ENCODE results near the gene JAG1.

DNA sequence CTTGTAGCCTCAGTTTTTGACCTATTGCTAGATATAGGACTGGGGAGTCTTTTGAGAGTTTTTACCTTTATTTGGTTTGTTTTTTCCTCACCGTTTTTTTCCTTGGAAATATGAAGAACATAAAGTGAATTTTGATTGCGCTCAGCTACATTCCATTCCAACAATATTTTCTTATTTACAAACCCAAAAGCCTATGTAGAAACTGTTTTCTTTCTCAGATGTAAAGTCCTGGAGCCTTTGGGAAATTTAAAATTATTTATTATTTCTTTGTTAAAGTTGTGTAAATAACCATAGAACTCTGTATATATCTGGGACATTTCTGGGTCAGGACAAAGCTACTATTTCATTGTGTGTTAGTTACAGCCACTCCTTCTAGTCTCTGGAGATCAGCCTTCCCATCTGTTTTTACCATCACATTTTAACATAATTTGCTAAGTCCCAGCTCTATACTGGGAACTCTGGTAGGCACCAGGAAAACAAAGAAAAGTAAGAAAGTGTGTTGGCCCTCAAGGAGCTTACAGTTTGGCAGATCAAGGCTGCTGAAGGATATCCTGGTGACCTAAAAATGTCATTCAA, 68.8 kb downstream of the JAG1 start:
- no peak for TF ChIP-seq ZNF530 (tag by site-specific recombination; IDR thresholded peaks at IDR 0.05; ENCODE audit: low read depth)
- TF ChIP-seq ZBTB17 (tag by site-specific recombination; IDR thresholded peaks at IDR 0.05) = no peak
- no peak for TF ChIP-seq ZNF785 (tag by site-specific recombination; IDR thresholded peaks at IDR 0.05)
- TF ChIP-seq REPIN1 (tag by site-specific recombination; IDR thresholded peaks at IDR 0.05; ENCODE audit: low read depth) = no peak
- TF ChIP-seq, protein P1, sequence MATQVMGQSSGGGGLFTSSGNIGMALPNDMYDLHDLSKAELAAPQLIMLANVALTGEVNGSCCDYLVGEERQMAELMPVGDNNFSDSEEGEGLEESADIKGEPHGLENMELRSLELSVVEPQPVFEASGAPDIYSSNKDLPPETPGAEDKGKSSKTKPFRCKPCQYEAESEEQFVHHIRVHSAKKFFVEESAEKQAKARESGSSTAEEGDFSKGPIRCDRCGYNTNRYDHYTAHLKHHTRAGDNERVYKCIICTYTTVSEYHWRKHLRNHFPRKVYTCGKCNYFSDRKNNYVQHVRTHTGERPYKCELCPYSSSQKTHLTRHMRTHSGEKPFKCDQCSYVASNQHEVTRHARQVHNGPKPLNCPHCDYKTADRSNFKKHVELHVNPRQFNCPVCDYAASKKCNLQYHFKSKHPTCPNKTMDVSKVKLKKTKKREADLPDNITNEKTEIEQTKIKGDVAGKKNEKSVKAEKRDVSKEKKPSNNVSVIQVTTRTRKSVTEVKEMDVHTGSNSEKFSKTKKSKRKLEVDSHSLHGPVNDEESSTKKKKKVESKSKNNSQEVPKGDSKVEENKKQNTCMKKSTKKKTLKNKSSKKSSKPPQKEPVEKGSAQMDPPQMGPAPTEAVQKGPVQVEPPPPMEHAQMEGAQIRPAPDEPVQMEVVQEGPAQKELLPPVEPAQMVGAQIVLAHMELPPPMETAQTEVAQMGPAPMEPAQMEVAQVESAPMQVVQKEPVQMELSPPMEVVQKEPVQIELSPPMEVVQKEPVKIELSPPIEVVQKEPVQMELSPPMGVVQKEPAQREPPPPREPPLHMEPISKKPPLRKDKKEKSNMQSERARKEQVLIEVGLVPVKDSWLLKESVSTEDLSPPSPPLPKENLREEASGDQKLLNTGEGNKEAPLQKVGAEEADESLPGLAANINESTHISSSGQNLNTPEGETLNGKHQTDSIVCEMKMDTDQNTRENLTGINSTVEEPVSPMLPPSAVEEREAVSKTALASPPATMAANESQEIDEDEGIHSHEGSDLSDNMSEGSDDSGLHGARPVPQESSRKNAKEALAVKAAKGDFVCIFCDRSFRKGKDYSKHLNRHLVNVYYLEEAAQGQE (tag by site-specific recombination; IDR thresholded peaks at IDR 0.05) = no peak
- TF ChIP-seq, protein P2, sequence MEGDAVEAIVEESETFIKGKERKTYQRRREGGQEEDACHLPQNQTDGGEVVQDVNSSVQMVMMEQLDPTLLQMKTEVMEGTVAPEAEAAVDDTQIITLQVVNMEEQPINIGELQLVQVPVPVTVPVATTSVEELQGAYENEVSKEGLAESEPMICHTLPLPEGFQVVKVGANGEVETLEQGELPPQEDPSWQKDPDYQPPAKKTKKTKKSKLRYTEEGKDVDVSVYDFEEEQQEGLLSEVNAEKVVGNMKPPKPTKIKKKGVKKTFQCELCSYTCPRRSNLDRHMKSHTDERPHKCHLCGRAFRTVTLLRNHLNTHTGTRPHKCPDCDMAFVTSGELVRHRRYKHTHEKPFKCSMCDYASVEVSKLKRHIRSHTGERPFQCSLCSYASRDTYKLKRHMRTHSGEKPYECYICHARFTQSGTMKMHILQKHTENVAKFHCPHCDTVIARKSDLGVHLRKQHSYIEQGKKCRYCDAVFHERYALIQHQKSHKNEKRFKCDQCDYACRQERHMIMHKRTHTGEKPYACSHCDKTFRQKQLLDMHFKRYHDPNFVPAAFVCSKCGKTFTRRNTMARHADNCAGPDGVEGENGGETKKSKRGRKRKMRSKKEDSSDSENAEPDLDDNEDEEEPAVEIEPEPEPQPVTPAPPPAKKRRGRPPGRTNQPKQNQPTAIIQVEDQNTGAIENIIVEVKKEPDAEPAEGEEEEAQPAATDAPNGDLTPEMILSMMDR (tag by site-specific recombination; IDR thresholded peaks at IDR 0.05) = no peak
- TF ChIP-seq ZNF426 (tag by site-specific recombination; IDR thresholded peaks at IDR 0.05) = no peak
- TF ChIP-seq ZNF138 (tag by site-specific recombination; IDR thresholded peaks at IDR 0.05; ENCODE audit: borderline replicate concordance) = no peak
- TF ChIP-seq ZNF514 (tag by site-specific recombination; IDR thresholded peaks at IDR 0.05) = no peak
- no peak for TF ChIP-seq ZNF776 (tag by site-specific recombination; IDR thresholded peaks at IDR 0.05; ENCODE audit: borderline replicate concordance)
- no peak for TF ChIP-seq SP2 (tag by site-specific recombination; IDR thresholded peaks at IDR 0.05)

Data from HEK293 (cell line).